WI38 (cell line): ENCODE measurements around the gene HAND1.

Source experiments
- H3K4me3 ChIP-seq: 2 replicates; pipeline ENCODE4 v1.5.1; 2011; ENCODE audit warnings: low read depth, mild to moderate bottlenecking, control low read depth, low read length
- TF ChIP-seq, protein P1 (sequence below): IDR thresholded peaks from 2 replicates; pipeline ENCODE4 v1.5.1; 2012; ENCODE audit warnings: low read depth, mild to moderate bottlenecking, control low read depth, low read length

The HAND1 gene

DNA sequence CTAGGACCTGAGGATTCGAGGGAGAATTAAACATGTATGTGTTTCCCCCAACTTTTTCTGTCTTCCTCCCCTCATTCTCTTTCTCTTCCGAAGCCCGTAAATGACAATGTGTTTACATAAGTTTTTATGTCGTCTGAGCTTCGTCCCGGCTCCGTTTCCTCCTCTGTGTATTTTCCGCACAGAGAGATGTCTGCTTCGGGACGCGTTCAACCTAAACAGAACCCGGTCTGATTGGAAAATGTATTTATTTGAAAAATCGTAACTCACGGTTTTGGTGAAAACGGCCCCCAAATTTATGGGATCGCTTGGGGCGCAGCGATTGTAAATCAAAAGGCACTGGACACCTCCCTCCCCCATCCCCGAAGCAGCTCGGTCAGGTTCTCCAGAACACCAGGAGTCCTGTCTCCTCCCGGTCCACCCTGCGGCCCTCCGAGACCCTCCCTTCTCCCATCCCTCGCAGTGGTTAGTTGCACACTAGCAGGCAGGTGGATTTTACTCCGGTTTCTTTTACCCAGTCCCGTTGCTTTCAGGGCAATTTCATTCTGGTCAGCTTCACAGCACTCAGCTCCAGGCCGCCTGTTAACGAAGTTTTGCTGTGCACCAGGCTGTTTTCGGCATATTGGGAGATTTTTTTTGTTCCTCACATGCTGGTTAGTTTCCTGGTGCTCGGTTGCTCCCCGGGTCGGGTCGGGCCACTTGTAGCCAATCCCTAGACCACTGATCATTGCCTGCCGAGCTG, 5.8 kb upstream of the HAND1 start:
- TF ChIP-seq, protein P1, sequence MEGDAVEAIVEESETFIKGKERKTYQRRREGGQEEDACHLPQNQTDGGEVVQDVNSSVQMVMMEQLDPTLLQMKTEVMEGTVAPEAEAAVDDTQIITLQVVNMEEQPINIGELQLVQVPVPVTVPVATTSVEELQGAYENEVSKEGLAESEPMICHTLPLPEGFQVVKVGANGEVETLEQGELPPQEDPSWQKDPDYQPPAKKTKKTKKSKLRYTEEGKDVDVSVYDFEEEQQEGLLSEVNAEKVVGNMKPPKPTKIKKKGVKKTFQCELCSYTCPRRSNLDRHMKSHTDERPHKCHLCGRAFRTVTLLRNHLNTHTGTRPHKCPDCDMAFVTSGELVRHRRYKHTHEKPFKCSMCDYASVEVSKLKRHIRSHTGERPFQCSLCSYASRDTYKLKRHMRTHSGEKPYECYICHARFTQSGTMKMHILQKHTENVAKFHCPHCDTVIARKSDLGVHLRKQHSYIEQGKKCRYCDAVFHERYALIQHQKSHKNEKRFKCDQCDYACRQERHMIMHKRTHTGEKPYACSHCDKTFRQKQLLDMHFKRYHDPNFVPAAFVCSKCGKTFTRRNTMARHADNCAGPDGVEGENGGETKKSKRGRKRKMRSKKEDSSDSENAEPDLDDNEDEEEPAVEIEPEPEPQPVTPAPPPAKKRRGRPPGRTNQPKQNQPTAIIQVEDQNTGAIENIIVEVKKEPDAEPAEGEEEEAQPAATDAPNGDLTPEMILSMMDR, result no peak
- H3K4me3 ChIP-seq, result no peak overlapping the region

DNA sequence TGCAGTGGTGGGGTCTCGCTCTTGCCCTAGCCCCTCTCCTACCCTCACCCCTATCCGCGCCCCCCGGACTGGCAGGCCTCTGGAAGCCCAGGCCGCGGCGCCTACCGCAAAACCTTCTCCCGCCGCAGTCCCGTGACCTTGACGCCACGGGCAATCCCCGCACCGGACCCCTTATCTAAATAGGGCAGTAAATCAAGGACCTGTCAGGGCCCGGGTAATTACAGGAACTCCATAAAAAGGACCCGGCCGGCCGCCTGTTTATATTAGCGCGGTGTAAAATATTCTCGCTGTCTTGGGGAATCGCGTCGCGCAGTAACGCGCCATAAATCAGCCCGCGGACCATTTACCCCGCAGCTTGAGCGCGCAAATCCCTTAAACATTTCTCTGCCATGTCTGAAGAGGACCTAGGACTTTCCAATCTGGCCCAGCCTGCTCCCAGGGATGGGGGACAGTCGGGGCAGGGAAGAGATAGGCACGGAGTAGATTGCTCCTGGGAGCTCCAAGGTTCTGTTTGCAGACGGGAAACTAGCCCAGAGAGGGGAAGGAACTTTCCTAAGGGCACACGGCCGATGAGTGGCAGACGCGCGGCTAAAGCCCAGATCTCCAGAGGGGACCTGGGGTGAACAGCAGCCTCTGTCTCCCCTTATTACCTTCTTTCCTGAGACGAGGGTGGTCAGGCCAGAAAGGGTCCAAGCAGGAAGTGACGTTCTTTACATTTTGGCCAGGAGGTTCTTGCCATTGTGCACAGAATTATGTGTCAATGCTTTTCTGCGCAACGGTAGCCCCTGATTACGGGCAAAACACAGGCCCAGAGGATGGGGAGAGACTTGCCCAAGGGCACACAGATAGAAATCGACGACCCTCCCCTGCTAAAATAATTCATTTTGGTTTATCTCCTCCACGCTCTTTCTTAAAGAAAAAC, 4.8 kb upstream of the HAND1 start:
- TF ChIP-seq, protein P1, result no peak
- no peak overlapping the region for H3K4me3 ChIP-seq

DNA sequence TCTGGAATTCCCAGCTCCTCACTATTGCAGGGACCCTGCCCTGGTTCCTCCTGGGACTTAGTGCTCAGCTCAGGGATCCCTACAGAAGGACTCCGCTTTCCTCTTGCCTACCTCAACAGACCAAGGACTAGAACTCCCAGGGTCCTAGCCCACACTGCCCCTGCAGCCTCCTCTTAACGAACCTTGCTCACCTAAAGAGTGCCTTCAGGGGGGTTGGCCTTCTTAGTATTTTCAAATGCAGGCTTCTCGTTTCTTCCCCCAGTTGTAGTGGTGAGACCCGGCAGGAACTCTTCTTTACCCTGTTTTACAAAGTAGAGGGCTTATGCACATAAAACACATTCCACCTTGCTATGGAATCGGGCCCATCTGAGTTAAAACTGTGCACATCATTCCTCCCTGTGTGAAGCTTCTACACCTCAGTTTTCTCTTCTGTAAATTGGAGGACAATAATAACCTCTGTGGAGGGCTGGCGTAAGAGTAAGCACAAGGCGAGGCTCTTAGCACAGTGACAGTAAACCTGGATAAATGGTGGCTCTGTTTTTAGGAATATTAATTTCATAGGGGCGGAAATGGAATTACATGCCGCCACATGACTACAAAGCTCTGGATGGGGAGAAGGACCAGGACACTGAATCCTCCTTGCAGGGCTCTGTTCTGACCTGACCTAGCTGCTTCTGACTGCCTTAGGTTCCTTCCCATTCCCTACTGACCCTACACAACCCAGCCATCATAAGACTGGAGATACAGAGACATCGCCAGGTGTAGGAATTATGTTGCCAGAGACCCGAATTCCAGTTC, 3.8 kb upstream of the HAND1 start:
- TF ChIP-seq, protein P1, result no peak
- no peak overlapping the region for H3K4me3 ChIP-seq

DNA sequence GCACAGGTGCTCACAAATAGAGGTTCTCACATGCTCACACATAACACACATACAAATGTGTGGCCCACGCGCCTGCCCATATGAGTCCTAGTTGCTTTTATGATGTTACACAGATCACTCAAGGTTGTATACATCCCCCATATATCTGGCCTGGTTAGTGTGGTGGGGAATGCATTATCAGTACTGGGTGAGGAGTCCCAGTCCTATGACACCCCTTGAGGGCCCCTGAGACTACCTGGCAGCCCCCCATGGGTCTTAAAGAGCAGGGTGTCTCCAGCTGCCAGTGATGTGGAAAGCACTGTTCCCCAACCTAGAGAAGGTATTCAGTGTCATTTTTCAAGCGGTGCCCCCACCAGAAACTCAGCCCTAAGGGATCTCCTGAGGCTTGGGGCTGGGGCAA, 2.8 kb upstream of the HAND1 start:
- H3K4me3 ChIP-seq, result no peak overlapping the region
- TF ChIP-seq, protein P1, result no peak

DNA sequence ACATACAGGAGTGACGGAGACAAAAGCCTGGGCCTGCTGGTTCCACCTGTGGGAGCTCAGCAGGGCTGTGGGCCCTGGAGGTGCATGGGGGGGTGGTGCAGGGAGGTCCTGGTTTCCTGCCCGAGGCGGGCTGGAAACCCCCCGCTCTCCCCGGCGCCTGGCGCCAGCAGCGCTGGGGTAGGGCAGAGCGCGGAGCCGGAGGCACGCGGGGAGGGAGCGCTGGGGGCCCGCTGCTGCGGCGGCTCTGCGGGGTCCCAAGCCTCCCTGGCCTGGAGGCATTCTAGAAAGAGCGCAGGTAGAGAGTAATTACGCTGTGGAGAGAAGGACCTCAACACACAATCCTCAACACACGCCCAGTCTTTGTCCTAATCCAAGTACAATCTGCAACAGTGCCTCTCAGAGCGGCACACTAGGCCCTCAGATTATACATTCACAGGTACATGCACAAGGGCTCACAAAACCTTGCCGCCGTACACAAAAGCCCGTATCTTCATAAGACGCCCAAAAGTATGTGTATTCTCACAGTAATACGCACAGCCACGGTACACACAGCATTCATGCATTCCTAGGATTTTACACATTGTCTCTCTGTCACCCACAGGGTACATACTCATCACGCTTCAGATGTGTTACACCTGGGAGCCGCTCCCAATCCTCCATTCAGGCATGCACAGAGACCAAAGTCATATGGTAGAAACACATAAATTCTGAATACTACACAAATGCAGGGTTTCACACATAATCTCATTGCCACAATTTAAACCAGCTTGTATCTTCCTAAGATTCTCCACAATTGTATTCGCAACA, 2.1 kb upstream of the HAND1 start:
- TF ChIP-seq, protein P1, result no peak
- H3K4me3 ChIP-seq, result no peak overlapping the region

DNA sequence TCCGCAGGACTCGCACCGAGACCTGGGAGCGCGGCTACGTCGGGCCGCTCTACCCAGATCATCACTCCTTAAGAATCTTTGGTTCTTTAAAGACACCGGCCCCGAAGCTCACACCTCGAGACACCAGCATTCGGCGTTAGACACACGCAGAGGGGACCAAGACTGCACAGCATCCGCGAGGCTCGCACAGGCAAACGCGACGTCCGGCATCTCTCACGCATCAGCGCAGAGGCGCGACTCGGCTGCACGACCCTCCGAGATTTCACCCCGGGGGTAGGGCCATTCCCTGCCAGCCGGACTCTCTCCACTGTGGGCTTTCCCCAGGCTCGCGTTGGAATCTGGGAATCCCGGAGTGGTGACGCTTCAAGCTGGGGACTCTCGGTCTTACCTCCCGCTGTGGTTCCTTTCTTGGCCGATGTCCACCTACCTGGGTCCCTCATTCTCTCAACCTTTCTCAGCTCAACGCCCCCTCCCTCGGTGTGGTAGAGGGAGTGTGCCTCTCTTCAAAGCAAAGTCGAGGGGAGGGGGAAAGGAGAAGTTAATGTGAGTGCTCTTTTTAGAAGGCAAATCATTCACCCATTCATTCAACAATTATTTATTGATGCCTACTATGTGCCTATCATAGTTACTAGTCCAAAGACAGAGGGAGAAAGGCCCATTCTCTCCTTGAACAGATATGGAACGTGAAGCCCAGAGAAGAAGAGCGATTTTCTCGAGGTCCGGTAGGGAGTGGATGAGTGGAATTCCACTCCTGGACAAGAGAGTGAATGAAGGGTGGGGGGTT, 1.3 kb upstream of the HAND1 start:
- TF ChIP-seq, protein P1, result no peak
- H3K4me3 ChIP-seq, result no peak overlapping the region
